ENCODE results near the gene ELOVL3. TPM values are rescaled to one million over a fixed set of nuclear protein-coding genes. Genes with fewer than 3 reads are reported as not detected.
A peak's percentile ranks its signal among the peaks of the same experiment; 100 is the strongest.

Gene ELOVL3
- total and polyA plus RNA-seq, 9 of the 15 experiments (the other 6 are each of a cell fraction or from before 2014, with no cell fraction given) = 0.32 to 3.3 (median 0.87) TPM

DNA sequence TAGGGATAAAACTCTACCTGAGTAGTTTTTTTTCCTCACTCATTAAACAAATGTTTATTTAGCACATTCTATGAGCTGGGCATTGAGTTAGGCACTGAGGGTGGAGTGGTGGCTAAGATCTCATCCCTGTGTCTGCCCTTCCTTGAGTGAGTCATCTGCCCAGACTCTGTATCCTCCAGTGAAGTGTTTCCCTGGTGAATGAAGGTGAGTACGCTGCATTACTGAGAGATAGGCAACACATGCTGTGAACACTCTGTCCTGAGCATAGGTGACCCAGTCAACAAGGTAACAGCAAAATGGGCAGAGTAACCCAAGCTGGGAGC lies 9.5 kb downstream of the ELOVL3 start:
- Histone ChIP-seq H3K27me3 (ENCODE audit: control insufficient read depth in 2 of 2, insufficient read depth in 2 of 2, low read length in 2 of 2) (peaks cover 0 to 3% of the 10 kb centered on the region in 2 experiments; a peak in 1 of 5 replicates), H3K27ac (ENCODE audit: extremely low read depth, low read depth, low read length) (no peak overlapping the region), H3K9me3 (replicated peaks; ENCODE audit: control insufficient read depth, insufficient read depth, low read depth, low read length) (no peaks in the 10 kb centered on the region), H3K9ac (ENCODE audit: insufficient read depth in 1 of 2, low read depth in 2 of 2, low read length in 2 of 2) (0 out of 4 replicates have a peak overlapping the region, but pooled peaks of 1 of the 2 experiments have one; percentile 26), H2AFZ (ENCODE audit: low read depth, low read length) (no peak overlapping the region), H3K4me2 (ENCODE audit: insufficient read depth, low read length) (no peak overlapping the region), H3K4me3 (no peak overlapping the region), H3K9me1 (ENCODE audit: control insufficient read depth, insufficient read depth, low read length) (no peaks in the 10 kb centered on the region), H3K36me3 (ENCODE audit: control insufficient read depth, insufficient read depth, low read length) (no peaks in the 10 kb centered on the region), H3K79me2 (ENCODE audit: control insufficient read depth, insufficient read depth, low read length) (no peaks in the 10 kb centered on the region), H4K20me1 (replicated peaks; ENCODE audit: control insufficient read depth, insufficient read depth, low read length) (no peaks in the 10 kb centered on the region), H3K4me1 (replicated peaks in 1 of 2; ENCODE audit: control insufficient read depth in 2 of 2, insufficient read depth in 2 of 2, low read length in 2 of 2) (peaks cover 4 to 19% of the 10 kb centered on the region in 2 experiments; a peak in 3 of 5 replicates)
- no TSS peak for BruUV-seq (replicated peaks)
- in situ Hi-C loops (cut with MboI) (loop anchor here (25.0 kb wide), 1 partner anchor 352 kb away; no protein-coding TSS in a partner anchor), intact Hi-C loops (cut with micrococcal nuclease) (no loop called here)
- ChIA-PET CTCF (ENCODE audit: low intra/inter-chr PET ratio) (no interaction called here), POLR2A (interaction anchor here (0.6 kb wide), 1 partner anchor 91 kb away, joined by 4 read pairs; no protein-coding TSS in a partner anchor)
- 83% methylated on average over 1 of the region's 1 CpG for WGBS (ENCODE audit: insufficient coverage, low coverage, missing lambda C conversion rate)
- no peak for TF ChIP-seq THAP7 (CRISPR knock-in tag; IDR thresholded peaks at IDR 0.05)
- 0 out of 2 replicates have a peak, but pooled peaks have one; percentile 13 for TF ChIP-seq ATF3 (IDR thresholded peaks at IDR 0.05)
- TF ChIP-seq ATF3 (CRISPR knock-in tag; conservative IDR thresholded peaks at IDR 0.05) = no peak
- no peak for TF ChIP-seq TCF3 (CRISPR knock-in tag; IDR thresholded peaks at IDR 0.05)
- FAIRE-seq = no peak
- no peak for ATAC-seq
- no peak for DNase-seq (ENCODE audit: extremely low read depth in 1 of 4, low spot score in 3 of 4)

Data from K562 (cell line).